ENCODE data around the gene TMPRSS4. TPM values are rescaled to one million over a fixed set of nuclear protein-coding genes. Genes with fewer than 3 reads are reported as not detected.

The TMPRSS4 gene
- total RNA-seq, 2 donors from 2014 or later: not detected

- no peak for DNase-seq (ENCODE audit: low spot score in 2 of 2)
- no peak for ATAC-seq
- Mint-ChIP-seq H3K9me3 (peaks cover 16 to 34% of the 10 kb centered on the region in 2 donors), H3K36me3 (peaks cover 22 to 34% of the 10 kb centered on the region in 2 donors), H3K27ac (no peak within 1 kb of the TSS)
These were observed 10.3 kb downstream of the TMPRSS4 start, which contains the start of gene SMIM35 for GRCh38 chr11:118086913-118087768. TSS of gene SMIM35 (minus strand) at chr11:118086963. CDS start at chr11:118086757, 206 bp downstream.

GRCh38 chr11:118087931-118088330, 11.1 kb downstream of the TMPRSS4 start:
- DNase-seq (ENCODE audit: low spot score in 2 of 2): no peak
- no peak overlapping the region for H3K27ac Mint-ChIP-seq
- peaks cover 22 to 34% of the 10 kb centered on the region in 2 donors for H3K36me3 Mint-ChIP-seq
- H3K9me3 Mint-ChIP-seq: peaks cover 16 to 34% of the 10 kb centered on the region in 2 donors
- ATAC-seq: no peak

GRCh38 chr11:118088531-118088930, 11.7 kb downstream of the TMPRSS4 start:
- DNase-seq (ENCODE audit: low spot score in 2 of 2) (no peak), ATAC-seq (no peak)
- H3K9me3 Mint-ChIP-seq: peaks cover 16 to 34% of the 10 kb centered on the region in 2 donors
- H3K36me3 Mint-ChIP-seq: peaks cover 22 to 34% of the 10 kb centered on the region in 2 donors
- no peak overlapping the region for H3K27ac Mint-ChIP-seq

- peaks cover 16 to 34% of the 10 kb centered on the region in 2 donors for H3K9me3 Mint-ChIP-seq
- no peak overlapping the region for H3K27ac Mint-ChIP-seq
- ATAC-seq (no peak), DNase-seq (ENCODE audit: low spot score in 2 of 2) (no peak)
- peaks cover 22 to 34% of the 10 kb centered on the region in 2 donors for H3K36me3 Mint-ChIP-seq
These were observed 13.8 kb downstream of the TMPRSS4 start for GRCh38 chr11:118090545-118091162.

- H3K27ac Mint-ChIP-seq: no peak overlapping the region
- no peak for ATAC-seq
- peaks cover 16 to 27% of the 10 kb centered on the region in 2 donors for H3K9me3 Mint-ChIP-seq
- no peak for DNase-seq (ENCODE audit: low spot score in 2 of 2)
- peaks cover 17 to 29% of the 10 kb centered on the region in 2 donors for H3K36me3 Mint-ChIP-seq
These were observed 14.8 kb downstream of the TMPRSS4 start for GRCh38 chr11:118091690-118092089.

GRCh38 chr11:118092907-118093571, 16.2 kb downstream of the TMPRSS4 start:
- Mint-ChIP-seq H3K36me3 (peaks cover 7 to 15% of the 10 kb centered on the region in 2 donors), H3K27ac (no peak overlapping the region), H3K9me3 (peaks cover 5 to 15% of the 10 kb centered on the region in 2 donors)
- no peak for ATAC-seq
- DNase-seq (ENCODE audit: low spot score in 2 of 2): no peak

- DNase-seq (ENCODE audit: low spot score in 2 of 2) (no peak), ATAC-seq (no peak)
- Mint-ChIP-seq H3K9me3 (no peaks in the 10 kb centered on the region), H3K36me3 (no peaks in the 10 kb centered on the region), H3K27ac (no peak overlapping the region)
These were observed 18.6 kb downstream of the TMPRSS4 start for GRCh38 chr11:118095493-118095892.

GRCh38 chr11:118095967-118096367, 19.1 kb downstream of the TMPRSS4 start:
- DNase-seq (ENCODE audit: low spot score in 2 of 2) (no peak), ATAC-seq (no peak)
- Mint-ChIP-seq H3K27ac (no peak overlapping the region), H3K36me3 (no peaks in the 10 kb centered on the region), H3K9me3 (no peaks in the 10 kb centered on the region)

GRCh38 chr11:118098996-118099837, 22.3 kb downstream of the TMPRSS4 start:
- no peaks in the 10 kb centered on the region for H3K9me3 Mint-ChIP-seq
- no peaks in the 10 kb centered on the region for H3K36me3 Mint-ChIP-seq
- peak overlapping the region in 1 of 2 donors; percentile 5 for H3K27ac Mint-ChIP-seq
- ATAC-seq (no peak), DNase-seq (ENCODE audit: low spot score in 2 of 2) (no peak)

- no peak for DNase-seq (ENCODE audit: low spot score in 2 of 2)
These were observed 23.1 kb downstream of the TMPRSS4 start for GRCh38 chr11:118099838-118100556.

GRCh38 chr11:118100691-118101232, 23.9 kb downstream of the TMPRSS4 start:
- DNase-seq (ENCODE audit: low spot score in 2 of 2) (no peak), ATAC-seq (no peak)
- no peaks in the 10 kb centered on the region for H3K36me3 Mint-ChIP-seq
- H3K9me3 Mint-ChIP-seq: no peaks in the 10 kb centered on the region
- H3K27ac Mint-ChIP-seq: no peak overlapping the region

More at GRCh38 chr11:118099838-118100556, 23.1 kb downstream of the TMPRSS4 start:
- H3K27ac Mint-ChIP-seq: no peak overlapping the region
- no peaks in the 10 kb centered on the region for H3K36me3 Mint-ChIP-seq
- ATAC-seq: no peak
- H3K9me3 Mint-ChIP-seq: no peaks in the 10 kb centered on the region

GRCh38 chr11:118102721-118103261, 25.9 kb downstream of the TMPRSS4 start:
- H3K36me3 Mint-ChIP-seq: no peaks in the 10 kb centered on the region
- no peak for ATAC-seq
- no peaks in the 10 kb centered on the region for H3K9me3 Mint-ChIP-seq
- no peak for DNase-seq (ENCODE audit: low spot score in 2 of 2)
- H3K27ac Mint-ChIP-seq: no peak overlapping the region

- Mint-ChIP-seq H3K36me3 (no peaks in the 10 kb centered on the region), H3K27ac (no peak overlapping the region), H3K9me3 (no peaks in the 10 kb centered on the region)
- ATAC-seq (no peak), DNase-seq (ENCODE audit: low spot score in 2 of 2) (no peak)
These were observed 27.6 kb downstream of the TMPRSS4 start for GRCh38 chr11:118104491-118104890.

- no peak for ATAC-seq
- Mint-ChIP-seq H3K36me3 (no peaks in the 10 kb centered on the region), H3K27ac (no peak overlapping the region), H3K9me3 (no peaks in the 10 kb centered on the region)
- no peak for DNase-seq (ENCODE audit: low spot score in 2 of 2)
These were observed 28.9 kb downstream of the TMPRSS4 start for GRCh38 chr11:118105657-118106305.
